ENCODE measurements around the gene UGT2A1. TPM values are rescaled to one million over a fixed set of nuclear protein-coding genes. Genes with fewer than 3 reads are reported as not detected.

The UGT2A1 gene
- total RNA-seq, result not detected

DNA sequence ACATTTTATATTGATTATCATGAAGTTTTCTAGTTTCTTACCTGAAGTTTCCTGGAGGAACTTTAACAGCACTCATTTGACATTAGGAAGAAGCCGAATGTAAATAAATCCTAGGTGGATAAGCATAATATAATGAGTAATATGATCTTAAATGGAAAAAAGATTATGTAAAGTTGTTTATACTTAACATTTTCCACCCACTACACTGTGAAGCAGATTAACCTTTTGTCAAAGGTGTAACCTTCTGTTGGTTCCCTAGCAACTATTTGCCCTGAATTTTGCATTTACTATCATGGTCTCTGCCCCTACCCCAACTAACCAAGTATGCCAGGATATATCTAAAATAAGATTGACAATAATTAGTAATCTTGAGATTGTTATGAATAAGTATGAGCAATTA lies at the start of gene UGT2A1:
UGT2A1 (minus strand) TSS at position 101 of the 400 bp plus-strand sequence. CDS start 5,603 bp downstream, outside the sequence.
- WGBS, 2 donors (ENCODE audit: low coverage in 1 of 2), result 55 to 93% methylated on average over 1 of the region's 1 CpG
- Histone ChIP-seq H3K4me3 (no peak within 1 kb of the TSS), H3K27me3 (no peaks in the 10 kb centered on the region), H3K36me3 (no peaks in the 10 kb centered on the region), H3K4me1 (no peaks in the 10 kb centered on the region), H3K9me3 (no peaks in the 10 kb centered on the region), H3K27ac (no peak within 1 kb of the TSS)
- ATAC-seq, result no peak
- no peak for TF ChIP-seq EP300 (IDR thresholded peaks at IDR 0.05)
- TF ChIP-seq, protein P1, sequence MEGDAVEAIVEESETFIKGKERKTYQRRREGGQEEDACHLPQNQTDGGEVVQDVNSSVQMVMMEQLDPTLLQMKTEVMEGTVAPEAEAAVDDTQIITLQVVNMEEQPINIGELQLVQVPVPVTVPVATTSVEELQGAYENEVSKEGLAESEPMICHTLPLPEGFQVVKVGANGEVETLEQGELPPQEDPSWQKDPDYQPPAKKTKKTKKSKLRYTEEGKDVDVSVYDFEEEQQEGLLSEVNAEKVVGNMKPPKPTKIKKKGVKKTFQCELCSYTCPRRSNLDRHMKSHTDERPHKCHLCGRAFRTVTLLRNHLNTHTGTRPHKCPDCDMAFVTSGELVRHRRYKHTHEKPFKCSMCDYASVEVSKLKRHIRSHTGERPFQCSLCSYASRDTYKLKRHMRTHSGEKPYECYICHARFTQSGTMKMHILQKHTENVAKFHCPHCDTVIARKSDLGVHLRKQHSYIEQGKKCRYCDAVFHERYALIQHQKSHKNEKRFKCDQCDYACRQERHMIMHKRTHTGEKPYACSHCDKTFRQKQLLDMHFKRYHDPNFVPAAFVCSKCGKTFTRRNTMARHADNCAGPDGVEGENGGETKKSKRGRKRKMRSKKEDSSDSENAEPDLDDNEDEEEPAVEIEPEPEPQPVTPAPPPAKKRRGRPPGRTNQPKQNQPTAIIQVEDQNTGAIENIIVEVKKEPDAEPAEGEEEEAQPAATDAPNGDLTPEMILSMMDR (IDR thresholded peaks at IDR 0.05), result no peak
- no peak for TF ChIP-seq POLR2AphosphoS5 (IDR thresholded peaks at IDR 0.05)
- TF ChIP-seq POLR2A (IDR thresholded peaks at IDR 0.05), result no peak

DNA sequence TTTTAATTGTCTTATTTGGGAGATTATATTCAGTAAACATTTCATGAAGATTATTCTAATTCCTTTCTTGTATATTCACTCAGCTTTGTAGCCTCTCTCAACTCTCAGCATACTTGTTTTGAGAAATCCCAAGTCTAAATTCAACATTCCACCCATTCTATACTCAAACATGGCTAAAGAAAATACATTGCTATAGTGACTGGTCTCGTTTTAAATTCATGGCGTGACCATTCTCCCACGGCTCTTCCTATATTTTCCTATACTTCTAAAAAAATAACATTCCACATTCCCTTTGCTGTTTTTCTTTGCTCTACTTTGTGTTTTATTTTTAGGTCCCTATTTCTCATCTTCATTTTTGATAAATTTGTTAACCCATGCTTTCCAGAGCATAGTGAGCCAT lies 49.2 kb upstream of the UGT2A1 start:
- Histone ChIP-seq H3K9me3 (peaks cover 0 to 10% (median 0%) of the 10 kb centered on the region in 3 donors), H3K27ac (no peak overlapping the region), H3K4me3 (no peak overlapping the region), H3K4me1 (no peaks in the 10 kb centered on the region), H3K27me3 (no peaks in the 10 kb centered on the region), H3K36me3 (no peaks in the 10 kb centered on the region)
- TF ChIP-seq, protein P1 (IDR thresholded peaks at IDR 0.05), result no peak
- no peak for TF ChIP-seq POLR2A (IDR thresholded peaks at IDR 0.05)
- TF ChIP-seq EP300 (IDR thresholded peaks at IDR 0.05), result no peak
- no peak for TF ChIP-seq POLR2AphosphoS5 (IDR thresholded peaks at IDR 0.05)
- no peak for ATAC-seq
- 85 to 92% methylated on average over 3 of the region's 3 CpGs for WGBS, 2 donors (ENCODE audit: low coverage in 1 of 2)

DNA sequence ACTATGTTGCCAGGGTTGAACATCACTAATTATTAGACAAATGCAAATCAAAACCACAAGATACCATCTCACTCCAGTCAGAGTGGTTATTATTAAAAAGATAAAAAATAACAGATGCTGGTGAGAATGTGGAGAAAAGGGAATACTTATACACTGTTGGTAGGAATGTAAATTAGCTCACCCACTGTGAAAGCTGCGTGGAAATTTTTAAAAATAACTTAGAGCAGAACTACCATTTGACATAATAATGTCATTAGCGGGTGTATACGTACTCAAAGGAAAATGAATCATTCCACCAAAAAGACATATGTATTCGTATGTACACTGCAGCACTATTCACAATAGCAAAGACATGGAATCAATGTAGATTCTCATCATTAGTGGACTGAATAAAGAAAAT lies 48.6 kb upstream of the UGT2A1 start:
- no peaks in the 10 kb centered on the region for H3K36me3 ChIP-seq
- H3K4me1 ChIP-seq, result no peaks in the 10 kb centered on the region
- 80% methylated on average over 1 to 4 of the region's 4 CpGs for WGBS, 2 donors (ENCODE audit: low coverage in 1 of 2)
- no peak overlapping the region for H3K27ac ChIP-seq
- no peak for ATAC-seq
- TF ChIP-seq EP300 (IDR thresholded peaks at IDR 0.05) (no peak), POLR2AphosphoS5 (IDR thresholded peaks at IDR 0.05) (no peak), POLR2A (IDR thresholded peaks at IDR 0.05) (no peak)
- TF ChIP-seq, protein P1 (IDR thresholded peaks at IDR 0.05), result no peak
- H3K27me3 ChIP-seq, result no peaks in the 10 kb centered on the region
- peaks cover 0 to 10% (median 0%) of the 10 kb centered on the region in 3 donors for H3K9me3 ChIP-seq
- no peak overlapping the region for H3K4me3 ChIP-seq

DNA sequence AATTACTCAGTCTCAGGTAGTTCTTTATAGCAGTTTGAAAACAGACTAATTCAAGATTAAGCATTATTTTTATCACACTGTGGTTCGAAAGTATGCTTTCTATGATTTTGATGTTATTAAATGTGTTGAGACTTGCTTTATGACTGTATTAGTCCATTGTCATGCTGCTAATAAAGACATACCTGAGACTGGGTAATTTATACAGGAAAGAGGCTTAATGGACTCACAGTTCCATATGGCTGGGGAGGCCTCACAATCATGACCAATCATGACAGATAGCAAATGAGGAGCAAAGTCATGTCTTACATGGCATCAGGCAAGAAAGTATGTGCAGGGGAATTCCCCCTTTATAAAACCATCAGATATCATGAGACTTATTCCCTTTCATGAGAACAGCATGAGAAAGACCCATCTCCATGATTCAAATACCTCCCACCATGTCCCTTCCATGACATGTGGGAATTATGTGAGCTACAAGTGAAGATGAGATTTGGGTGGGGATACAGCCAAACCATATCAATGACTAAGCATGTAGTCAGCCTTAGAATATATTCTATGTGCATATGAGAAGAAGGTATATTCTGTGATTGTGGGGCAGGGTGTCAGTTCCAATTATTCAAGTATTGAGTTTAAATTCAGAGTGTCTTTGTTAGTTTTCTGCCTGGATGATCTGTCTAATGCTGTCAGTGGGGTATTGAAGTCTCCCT lies 44.6 kb upstream of the UGT2A1 start:
- H3K27me3 ChIP-seq, result no peaks in the 10 kb centered on the region

More for the DNA sequence above, 44.6 kb upstream of the UGT2A1 start:
- WGBS, 2 donors (ENCODE audit: low coverage in 1 of 2), result 67% methylated on average over 1 of the region's 1 CpG; no CpG with 5 or more reads in 1 of the 2 donors
- H3K27ac ChIP-seq, result no peak overlapping the region
- peaks cover 0 to 10% (median 0%) of the 10 kb centered on the region in 3 donors for H3K9me3 ChIP-seq
- ATAC-seq, result no peak
- TF ChIP-seq, protein P1 (IDR thresholded peaks at IDR 0.05), result no peak
- TF ChIP-seq POLR2A (IDR thresholded peaks at IDR 0.05), result no peak
- TF ChIP-seq POLR2AphosphoS5 (IDR thresholded peaks at IDR 0.05), result no peak
- no peak for TF ChIP-seq EP300 (IDR thresholded peaks at IDR 0.05)
- no peaks in the 10 kb centered on the region for H3K36me3 ChIP-seq
- H3K4me3 ChIP-seq, result no peak overlapping the region
- H3K4me1 ChIP-seq, result no peaks in the 10 kb centered on the region

Data from gastroesophageal sphincter (tissue), 4 donors.